Fibroblast of lung (primary cell): ENCODE results near the gene NATD1.

Source experiments
- CTCF ChIP-seq, 2 donors: IDR thresholded peaks in 1 of 2; conservative IDR thresholded peaks in 1 of 2; 1 replicate in 1 of 2; 2 replicates in 1 of 2; pipeline ENCODE4 v1.5.1; 2011 to 2012; ENCODE audit warnings: low read length in 2 of 2, control low read depth in 1 of 2, inconsistent platforms in 1 of 2, low read depth in 1 of 2, mild to moderate bottlenecking in 1 of 2
- EZH2 ChIP-seq: IDR thresholded peaks from 2 replicates; pipeline ENCODE4 v1.5.1; 2012; ENCODE audit warnings: low read length, control low read depth, mild to moderate bottlenecking; ENCODE audit errors: missing control alignments

GRCh38 chr17:21246698-21247097, 6.5 kb downstream of the NATD1 start:
- TF ChIP-seq CTCF (conservative IDR thresholded peaks at IDR 0.05 in 1 of 2, IDR thresholded peaks at IDR 0.05 in 1 of 2; ENCODE audit: low read depth in 1 of 2, low read length in 2 of 2) (no peak), EZH2 (no peak)
